ENCODE data around the gene APLP2.

DNA sequence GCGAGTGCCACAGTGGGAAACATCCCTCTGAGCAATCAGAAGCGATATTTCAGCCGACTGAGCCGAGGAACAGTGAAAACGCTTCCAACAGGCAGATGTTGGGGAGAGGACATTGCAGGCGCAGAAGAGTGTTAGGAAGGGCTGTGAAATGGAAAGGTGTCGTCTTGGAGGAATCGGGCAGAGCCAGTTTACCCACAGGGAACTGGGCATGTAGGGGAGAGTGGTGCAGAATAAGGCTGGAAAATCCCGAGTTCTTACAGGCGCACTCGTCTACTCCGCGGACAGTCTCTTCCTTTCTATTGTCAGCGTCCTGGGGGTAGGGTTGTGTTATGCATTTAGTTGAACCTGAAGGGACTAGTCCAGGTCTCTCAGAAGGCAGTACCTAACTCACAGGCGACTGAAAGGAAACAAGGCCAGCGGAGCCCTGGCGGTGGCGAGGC is 1.1 kb upstream of the APLP2 start:
- TF ChIP-seq, protein P1, sequence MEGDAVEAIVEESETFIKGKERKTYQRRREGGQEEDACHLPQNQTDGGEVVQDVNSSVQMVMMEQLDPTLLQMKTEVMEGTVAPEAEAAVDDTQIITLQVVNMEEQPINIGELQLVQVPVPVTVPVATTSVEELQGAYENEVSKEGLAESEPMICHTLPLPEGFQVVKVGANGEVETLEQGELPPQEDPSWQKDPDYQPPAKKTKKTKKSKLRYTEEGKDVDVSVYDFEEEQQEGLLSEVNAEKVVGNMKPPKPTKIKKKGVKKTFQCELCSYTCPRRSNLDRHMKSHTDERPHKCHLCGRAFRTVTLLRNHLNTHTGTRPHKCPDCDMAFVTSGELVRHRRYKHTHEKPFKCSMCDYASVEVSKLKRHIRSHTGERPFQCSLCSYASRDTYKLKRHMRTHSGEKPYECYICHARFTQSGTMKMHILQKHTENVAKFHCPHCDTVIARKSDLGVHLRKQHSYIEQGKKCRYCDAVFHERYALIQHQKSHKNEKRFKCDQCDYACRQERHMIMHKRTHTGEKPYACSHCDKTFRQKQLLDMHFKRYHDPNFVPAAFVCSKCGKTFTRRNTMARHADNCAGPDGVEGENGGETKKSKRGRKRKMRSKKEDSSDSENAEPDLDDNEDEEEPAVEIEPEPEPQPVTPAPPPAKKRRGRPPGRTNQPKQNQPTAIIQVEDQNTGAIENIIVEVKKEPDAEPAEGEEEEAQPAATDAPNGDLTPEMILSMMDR (conservative IDR thresholded peaks at IDR 0.05 in 1 of 2, IDR thresholded peaks at IDR 0.05 in 1 of 2; ENCODE audit: low read depth in 1 of 2, low read length in 2 of 2), result no peak
- TF ChIP-seq EZH2 (IDR thresholded peaks at IDR 0.05; ENCODE audit: low read length, missing control alignments), result no peak
